ENCODE measurements around the gene EHMT1. TPM values are rescaled to one million over a fixed set of nuclear protein-coding genes. Genes with fewer than 3 reads are reported as not detected.
A peak's percentile ranks its signal among the peaks of the same experiment; 100 is the strongest.

Gene EHMT1
- total RNA-seq, 1 donor from 2014 or later = 45.3 TPM

GRCh38 chr9:137756045-137756744 lies 137.4 kb downstream of the EHMT1 start:
- H3K27me3 ChIP-seq (ENCODE audit: control insufficient read depth, insufficient read depth, low read length) = no peaks in the 10 kb centered on the region
- DNase-seq (ENCODE audit: low read depth) (no peak), FAIRE-seq (no peak)
- no peak overlapping the region for H3K4me3 ChIP-seq (ENCODE audit: low read depth, low read length)
- TF ChIP-seq, protein P1, sequence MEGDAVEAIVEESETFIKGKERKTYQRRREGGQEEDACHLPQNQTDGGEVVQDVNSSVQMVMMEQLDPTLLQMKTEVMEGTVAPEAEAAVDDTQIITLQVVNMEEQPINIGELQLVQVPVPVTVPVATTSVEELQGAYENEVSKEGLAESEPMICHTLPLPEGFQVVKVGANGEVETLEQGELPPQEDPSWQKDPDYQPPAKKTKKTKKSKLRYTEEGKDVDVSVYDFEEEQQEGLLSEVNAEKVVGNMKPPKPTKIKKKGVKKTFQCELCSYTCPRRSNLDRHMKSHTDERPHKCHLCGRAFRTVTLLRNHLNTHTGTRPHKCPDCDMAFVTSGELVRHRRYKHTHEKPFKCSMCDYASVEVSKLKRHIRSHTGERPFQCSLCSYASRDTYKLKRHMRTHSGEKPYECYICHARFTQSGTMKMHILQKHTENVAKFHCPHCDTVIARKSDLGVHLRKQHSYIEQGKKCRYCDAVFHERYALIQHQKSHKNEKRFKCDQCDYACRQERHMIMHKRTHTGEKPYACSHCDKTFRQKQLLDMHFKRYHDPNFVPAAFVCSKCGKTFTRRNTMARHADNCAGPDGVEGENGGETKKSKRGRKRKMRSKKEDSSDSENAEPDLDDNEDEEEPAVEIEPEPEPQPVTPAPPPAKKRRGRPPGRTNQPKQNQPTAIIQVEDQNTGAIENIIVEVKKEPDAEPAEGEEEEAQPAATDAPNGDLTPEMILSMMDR (IDR thresholded peaks at IDR 0.05; ENCODE audit: insufficient read depth, low read length, severe bottlenecking) = no peak
- peaks cover 32% of the 10 kb centered on the region for H3K36me3 ChIP-seq (ENCODE audit: control insufficient read depth, insufficient read depth, low read length)

GRCh38 chr9:137757139-137757538 lies 138.3 kb downstream of the EHMT1 start:
- FAIRE-seq (no peak), DNase-seq (ENCODE audit: low read depth) (no peak)
- Histone ChIP-seq H3K4me3 (ENCODE audit: low read depth, low read length) (no peak overlapping the region), H3K27me3 (ENCODE audit: control insufficient read depth, insufficient read depth, low read length) (no peaks in the 10 kb centered on the region), H3K36me3 (ENCODE audit: control insufficient read depth, insufficient read depth, low read length) (peaks cover 28% of the 10 kb centered on the region)
- TF ChIP-seq, protein P1 (IDR thresholded peaks at IDR 0.05; ENCODE audit: insufficient read depth, low read length, severe bottlenecking) = no peak

GRCh38 chr9:137757613-137758029 lies 138.8 kb downstream of the EHMT1 start:
- FAIRE-seq (no peak), DNase-seq (ENCODE audit: low read depth) (peak; percentile 76)
- TF ChIP-seq, protein P1 (IDR thresholded peaks at IDR 0.05; ENCODE audit: insufficient read depth, low read length, severe bottlenecking) = no peak
- no peak overlapping the region for H3K4me3 ChIP-seq (ENCODE audit: low read depth, low read length)
- peaks cover 29% of the 10 kb centered on the region for H3K36me3 ChIP-seq (ENCODE audit: control insufficient read depth, insufficient read depth, low read length)
- no peaks in the 10 kb centered on the region for H3K27me3 ChIP-seq (ENCODE audit: control insufficient read depth, insufficient read depth, low read length)

- DNase-seq (ENCODE audit: low read depth) (no peak), FAIRE-seq (no peak)
- Histone ChIP-seq H3K4me3 (ENCODE audit: low read depth, low read length) (no peak overlapping the region), H3K36me3 (ENCODE audit: control insufficient read depth, insufficient read depth, low read length) (peaks cover 31% of the 10 kb centered on the region), H3K27me3 (ENCODE audit: control insufficient read depth, insufficient read depth, low read length) (no peaks in the 10 kb centered on the region)
- TF ChIP-seq, protein P1 (IDR thresholded peaks at IDR 0.05; ENCODE audit: insufficient read depth, low read length, severe bottlenecking) = no peak
Measured at GRCh38 chr9:137758067-137758466, 139.3 kb downstream of the EHMT1 start.

GRCh38 chr9:137759117-137759516 lies 140.3 kb downstream of the EHMT1 start:
- Histone ChIP-seq H3K36me3 (ENCODE audit: control insufficient read depth, insufficient read depth, low read length) (peaks cover 35% of the 10 kb centered on the region), H3K27me3 (ENCODE audit: control insufficient read depth, insufficient read depth, low read length) (no peaks in the 10 kb centered on the region), H3K4me3 (ENCODE audit: low read depth, low read length) (no peak overlapping the region)
- DNase-seq (ENCODE audit: low read depth) (no peak), FAIRE-seq (no peak)
- TF ChIP-seq, protein P1 (IDR thresholded peaks at IDR 0.05; ENCODE audit: insufficient read depth, low read length, severe bottlenecking) = no peak

Measured in bronchial epithelial cell (primary cell).